Activated CD8-positive, alpha-beta memory T cell treated with anti-CD3 and anti-CD28 coated beads for 4 hours (primary cell): ENCODE data around the gene TAX1BP3.

ENCODE experiments used
- DNase-seq, 2 donors: peaks; one replicate each; pipeline ENCODE4 v3.0.0-alpha.2; 2020; ENCODE audit warnings: low read depth in 2 of 2

The TAX1BP3 gene

DNA sequence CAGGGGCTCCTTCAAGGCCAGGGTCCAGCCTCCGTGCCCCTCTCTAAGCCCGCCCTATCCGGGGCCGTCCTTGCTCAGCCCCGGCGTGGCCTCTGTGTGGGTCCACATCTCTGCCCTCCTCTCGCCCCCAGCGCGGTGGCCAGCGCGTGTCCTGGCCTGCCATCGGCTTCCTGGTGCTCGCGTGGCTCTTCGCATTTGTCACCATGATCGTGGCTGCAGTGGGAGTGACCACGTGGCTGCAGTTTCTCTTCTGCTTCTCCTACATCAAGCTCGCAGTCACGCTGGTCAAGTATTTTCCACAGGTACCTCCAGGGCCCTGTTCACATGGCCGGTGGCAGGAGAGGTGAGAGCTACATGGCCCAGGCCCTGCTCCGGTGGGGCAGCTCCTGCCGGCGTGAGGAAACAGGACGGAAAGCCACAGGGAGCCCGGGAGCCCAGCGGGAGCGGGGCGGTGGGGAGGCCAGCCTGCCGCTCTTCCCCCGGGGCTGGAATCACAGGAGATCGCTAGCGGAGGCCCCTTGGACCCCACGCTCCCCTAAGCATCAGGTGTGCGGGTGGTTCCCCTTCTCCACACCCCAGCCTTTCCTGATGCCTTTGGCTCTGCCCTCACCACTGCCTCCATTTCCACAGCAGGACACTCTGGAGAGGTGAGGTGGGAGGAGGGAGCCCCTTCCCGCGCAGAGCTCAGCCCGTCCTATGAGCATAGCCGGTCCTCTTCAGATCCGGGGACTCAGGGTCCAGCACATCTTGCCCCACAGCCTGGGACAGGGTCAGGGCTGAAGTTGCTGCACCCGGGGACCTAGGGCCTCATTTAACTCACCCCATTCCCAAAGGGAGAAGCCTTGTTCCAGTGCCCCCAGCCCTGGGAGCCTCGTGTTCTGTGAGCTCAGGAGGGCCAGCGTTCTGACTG, 10.2 kb downstream of the TAX1BP3 start:
- DNase-seq, result no peak

DNA sequence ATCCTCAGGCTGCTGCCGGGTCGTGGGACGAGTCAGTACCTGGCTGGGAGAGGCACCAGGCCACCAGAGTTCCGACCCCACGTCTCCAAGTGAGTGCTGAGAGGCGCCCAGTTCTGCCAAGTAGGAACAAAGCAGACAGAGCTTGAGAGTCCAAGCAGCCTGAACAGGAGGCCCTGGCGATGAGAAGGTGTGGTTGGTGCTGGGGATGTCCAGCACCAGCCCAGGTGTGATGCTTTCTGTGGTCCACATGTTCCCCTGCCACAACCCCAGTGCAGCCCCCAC, 10.8 kb downstream of the TAX1BP3 start:
- no peak for DNase-seq

DNA sequence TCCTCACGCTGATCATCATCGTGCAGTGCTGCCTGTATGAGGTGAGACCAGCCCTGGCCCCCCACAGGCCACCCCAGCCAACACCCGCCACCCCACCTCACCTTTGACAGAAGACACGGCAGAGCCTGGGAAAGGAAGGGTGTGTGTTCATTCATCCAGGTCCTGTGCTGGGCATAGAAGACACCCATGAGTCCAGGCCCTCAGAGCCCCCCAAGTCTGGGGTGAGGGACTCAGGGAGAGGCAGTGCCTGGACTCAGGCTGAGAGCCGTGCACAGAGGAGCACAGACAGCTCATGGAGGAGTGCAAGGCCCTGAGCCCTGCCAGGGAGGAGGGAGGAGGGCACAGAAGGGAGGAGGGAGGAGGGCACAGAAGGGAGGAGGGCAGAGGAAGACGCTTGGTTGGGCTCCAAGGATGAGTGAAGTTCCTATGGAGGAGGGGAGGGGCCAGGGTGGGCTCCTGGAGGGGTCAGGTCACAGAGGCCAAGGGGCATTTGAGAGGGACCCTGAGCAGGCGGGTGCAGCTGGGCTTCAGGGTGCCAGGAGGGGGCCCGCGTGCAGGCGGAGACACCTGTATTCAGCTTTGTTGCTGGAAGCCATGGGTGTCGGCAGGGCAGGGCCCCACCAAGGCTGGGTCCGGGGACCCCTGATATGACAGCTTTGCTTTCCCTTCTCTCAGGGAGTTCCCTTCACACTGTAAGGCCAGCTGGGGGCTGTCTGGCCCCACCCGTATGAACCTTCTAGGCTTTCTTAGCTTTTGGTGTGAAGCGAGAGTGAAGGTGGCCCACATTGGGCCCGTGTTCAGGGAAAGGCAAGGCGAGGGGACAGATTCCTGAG, 11.4 kb downstream of the TAX1BP3 start:
- DNase-seq, result no peak

DNA sequence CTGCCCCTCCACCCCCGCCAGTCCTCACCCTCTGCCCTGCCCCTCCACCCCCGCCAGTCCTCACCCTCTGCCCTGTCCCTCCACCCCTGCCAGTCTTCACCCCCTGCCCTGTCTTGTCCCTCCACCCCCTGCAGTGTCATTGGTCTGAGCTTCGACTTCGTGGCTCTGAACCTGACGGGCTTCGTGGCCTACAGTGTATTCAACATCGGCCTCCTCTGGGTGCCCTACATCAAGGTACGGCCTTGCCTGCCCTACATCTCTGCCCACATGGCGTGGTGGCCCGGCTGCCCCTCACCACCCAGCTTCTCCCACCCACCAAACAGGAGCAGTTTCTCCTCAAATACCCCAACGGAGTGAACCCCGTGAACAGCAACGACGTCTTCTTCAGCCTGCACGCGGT, 12.0 kb downstream of the TAX1BP3 start:
- DNase-seq, result no peak

DNA sequence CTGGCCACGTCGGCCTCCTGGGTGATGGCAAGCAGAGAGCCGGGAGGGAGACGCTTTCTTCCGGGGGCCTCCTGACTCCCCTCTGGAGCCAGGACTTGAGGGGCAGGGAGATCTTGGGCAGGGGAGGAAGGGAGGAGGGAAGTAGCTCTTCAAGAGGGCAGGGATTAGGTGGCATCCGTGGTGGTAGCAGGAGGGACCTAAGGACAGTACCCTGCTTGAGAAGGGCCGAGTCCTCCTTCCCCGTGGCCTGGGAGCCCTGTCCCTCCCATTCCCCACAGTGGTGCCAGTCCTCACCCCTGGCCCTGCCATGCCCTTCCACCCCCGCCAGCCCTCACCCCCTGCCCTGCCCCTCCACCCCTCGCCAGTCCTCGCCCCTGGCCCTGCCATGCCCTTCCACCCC, 12.6 kb downstream of the TAX1BP3 start:
- DNase-seq, result no peak

DNA sequence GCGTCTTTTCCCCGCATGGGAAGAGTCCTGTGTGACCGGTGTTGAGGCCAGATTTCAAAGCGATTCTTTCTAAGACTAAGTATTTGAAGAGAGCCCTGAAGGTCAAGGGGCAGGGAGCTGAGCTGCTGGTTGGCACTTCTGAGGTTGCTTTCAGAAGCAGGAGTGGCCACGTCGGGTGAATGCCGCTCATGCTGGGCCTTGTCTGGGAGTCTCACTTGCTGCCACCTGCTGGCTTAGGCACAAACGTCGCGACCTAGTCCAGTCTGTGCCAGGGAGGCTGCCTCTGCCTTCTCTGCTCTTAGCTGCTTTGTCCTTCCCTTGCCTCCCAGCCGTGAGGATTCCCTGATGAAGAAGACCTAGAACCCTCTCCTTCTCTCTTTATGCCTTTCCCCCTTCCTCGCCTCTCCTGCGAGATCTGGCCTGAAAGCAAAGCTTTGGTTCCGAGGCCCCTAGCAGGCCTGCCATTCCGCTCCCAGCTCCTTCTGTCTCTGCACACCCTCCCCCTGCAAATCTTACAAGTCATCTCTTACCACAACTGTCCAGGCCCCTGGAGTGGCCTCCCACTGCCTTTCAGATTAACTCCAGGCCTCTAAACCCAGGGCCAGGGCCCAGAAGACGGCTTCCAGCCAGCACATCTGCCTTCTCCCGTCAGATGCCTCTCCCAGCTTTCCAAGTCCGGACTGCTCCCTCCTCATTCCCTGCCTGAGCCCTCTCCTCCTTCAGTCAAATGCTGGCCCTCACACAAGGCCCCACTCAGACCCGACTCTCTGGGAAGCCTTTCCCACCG, 20.4 kb downstream of the TAX1BP3 start:
- no peak for DNase-seq

DNA sequence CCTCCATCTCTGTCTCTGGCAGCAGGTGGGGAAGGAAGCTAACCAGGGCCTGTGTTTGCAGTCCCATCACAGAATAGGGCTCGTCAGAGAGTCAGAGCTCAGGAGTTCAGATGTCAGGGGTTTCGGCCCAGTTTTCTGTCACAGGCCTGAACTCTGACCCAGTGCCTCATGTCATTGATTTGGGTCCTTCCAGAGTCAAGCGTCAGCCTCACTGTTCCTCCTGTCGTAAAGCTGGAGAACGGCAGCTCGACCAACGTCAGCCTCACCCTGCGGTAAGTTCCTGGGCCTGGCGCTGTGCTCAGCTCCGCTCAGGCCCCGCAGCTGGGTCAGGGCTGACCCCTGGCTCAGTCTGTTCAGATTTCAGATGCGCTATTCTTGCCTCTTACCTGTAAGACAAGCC, 21.1 kb downstream of the TAX1BP3 start:
- no peak for DNase-seq

DNA sequence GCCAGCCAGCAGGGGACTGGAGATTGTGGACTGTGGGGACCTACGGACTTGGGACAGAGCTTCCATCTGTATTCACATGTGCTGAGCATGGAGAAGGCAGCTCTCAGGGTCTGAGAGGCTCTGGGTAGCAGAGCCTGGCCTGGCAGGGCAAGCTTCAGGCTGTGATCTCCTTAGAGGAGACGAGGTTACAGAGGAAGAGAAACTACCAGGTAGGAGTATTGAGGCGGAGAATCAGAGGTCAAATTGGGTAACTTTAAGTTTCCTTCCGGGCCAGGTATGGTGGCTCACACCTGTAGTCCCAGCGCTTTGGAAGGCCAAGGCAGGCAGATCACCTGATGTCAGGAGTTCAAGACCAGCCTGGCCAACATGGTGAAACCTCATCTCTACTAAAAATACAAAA, 23.1 kb downstream of the TAX1BP3 start:
- DNase-seq, result no peak

DNA sequence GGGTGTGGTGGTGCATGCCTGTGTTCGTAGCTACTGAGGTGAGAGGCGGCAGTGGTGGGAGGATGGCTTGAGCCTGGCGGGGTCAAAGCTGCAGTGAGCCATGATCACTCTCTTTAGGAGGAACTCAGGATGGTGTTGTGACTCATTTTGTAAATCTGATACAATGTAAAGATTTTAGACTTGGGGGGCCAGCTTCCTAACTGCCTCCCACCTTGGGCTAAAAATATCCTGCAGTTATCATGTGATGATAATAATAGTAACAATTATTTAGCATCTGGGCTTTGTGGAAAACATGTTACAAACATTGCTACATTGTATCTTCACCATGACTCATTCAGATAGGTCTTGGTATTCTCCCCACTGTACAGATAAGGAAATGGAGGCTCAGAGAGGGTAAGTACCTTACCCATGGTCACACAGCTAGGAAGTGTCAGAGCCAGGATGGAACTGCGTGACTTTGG, 24.5 kb downstream of the TAX1BP3 start:
- no peak for DNase-seq

DNA sequence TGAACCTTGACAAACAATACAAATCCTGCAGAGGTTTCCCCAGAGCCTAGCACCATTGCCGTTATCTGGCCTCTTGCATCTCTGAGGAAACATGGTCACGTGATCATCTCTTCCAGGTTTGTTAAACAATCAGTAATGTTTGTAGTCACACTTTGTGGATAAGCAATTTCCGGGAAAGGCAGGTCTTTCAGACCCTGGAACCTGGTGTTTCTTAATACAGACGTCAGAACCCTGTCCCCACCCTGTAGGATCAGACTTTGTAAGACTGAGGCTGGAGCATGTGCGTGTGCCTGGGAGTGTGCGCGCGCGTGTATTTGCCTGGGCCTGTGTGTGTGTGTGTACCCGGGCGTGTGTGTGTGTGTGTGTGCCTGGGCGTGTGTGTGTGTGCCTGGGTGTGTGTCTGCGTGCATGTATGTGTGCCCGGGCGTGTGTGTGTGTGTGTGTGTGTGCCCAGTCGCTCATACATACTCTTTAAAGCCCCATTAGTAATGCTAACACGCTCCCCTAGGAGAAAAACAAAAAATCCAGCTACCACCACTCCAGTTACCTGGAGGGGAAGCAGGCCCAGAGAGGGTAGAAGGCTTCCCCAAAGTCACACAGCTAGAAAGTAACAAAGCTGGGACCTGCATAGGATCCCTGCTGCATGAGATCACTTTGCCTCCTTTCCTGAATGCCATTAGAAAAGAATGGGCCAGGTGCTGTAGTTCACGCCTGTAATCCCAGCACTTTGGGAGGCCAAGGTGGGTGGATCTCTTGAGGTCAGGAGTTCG, 26.5 kb downstream of the TAX1BP3 start:
- no peak for DNase-seq

DNA sequence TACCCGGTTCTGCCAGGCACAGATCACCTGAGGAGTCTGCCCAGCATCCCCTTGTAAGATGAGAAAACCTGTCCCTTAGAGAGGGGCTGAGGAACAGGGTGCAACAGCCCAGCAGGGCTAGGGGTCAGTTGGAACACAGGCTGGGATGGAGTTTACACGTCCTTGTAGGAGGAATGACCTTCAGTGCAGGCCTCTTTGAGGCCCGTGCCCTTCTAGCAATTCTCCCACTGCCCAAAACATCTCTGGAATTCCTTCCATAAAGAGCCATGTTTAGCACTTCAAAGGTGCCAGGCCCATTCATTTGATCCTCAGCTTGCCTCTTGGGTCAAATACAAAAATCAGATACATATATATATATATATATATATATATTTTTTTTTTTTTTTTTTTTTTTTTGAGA, 27.4 kb downstream of the TAX1BP3 start:
- no peak for DNase-seq

DNA sequence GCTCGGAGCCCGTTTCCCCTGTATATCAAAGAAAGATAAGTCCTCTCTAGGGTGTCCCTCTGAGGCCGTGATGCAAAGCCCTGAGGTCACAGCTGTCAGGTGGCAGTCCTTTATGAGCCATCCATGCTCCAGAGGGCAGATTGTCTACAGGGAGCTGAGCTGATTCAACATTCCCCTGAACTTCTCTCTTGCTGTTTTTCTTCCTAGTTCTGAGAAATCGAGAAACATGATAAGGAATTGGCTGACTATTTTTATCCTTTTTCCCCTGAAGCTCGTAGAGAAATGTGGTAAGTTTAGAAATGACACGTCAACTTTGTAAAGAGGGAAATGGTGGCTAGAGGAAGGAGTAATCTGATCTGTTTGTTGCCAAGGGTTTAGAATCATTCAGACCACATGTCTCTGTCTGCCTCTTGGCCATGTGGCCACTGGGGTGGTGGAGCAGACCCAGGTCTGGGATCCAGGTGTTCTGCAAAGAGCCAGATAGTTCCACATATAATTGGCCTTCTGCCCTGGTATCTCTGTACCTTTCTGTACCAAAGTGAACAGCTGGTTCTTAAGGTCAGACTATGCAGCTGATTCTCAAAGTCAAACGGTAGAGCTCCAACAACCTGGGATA, 28.3 kb downstream of the TAX1BP3 start:
- DNase-seq, result no peak

DNA sequence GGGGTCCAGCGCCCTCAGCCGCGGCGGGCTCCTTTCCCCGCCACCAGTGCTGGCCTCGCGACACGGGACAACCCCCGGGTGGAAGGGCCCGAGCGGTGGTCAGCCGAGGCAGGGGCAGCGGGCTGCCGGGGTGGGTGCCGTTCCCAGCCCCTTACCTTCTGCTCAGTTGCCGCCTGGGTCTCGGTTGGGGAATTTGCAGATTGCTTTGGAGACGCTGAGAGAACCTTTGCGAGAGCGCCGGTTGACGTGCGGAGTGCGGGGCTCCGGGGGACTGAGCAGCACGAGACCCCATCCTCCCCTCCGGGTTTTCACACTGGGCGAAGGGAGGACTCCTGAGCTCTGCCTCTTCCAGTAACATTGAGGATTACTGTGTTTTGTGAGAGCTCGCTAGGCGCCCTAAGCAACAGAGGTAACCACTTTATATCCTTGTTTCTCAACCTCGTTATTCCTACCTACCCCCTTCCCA, 31.4 kb downstream of the TAX1BP3 start:
- DNase-seq, result no peak

DNA sequence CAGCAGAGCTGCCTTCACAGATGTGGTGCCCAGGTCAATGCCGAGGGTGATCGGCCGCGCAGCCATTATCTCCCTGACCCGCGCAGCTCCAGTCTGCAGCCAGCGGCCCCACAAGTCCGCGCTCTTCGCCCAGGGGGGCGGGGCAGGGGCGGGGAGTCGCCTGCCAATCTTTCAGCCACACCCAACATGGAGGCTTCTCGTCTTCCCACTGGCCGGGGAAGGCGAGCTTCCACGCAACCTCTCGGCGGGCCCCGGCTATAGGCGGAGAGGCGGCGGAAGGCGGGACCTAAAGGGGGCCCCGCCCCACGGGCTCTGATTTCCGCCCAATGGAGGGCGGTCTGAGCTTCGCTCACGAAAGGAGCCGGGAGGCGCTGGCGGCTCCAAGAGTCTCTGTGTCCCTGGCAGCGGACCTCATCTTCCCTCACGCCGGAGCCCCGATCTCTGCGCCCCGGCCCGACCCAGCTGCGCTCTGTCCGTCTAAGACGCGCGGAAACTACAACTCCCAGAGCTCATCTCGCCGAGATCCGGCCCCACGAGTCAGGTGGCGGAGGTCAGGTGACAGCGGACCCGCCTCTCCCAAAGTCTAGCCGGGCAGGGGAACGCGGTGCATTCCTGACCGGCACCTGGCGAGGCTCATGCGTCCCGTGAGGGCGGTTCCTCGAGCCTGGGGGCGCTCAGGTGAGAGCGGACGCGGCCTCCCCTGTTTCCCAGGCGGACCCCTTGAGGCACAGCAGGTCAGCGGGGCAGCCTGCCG, 32.0 kb downstream of the TAX1BP3 start, which contains the start of the genes CTNS and SHPK:
Gene CTNS, plus strand, starts transcription at position 607 of the 754 bp plus-strand sequence. CDS start 3,447 bp downstream, outside the sequence.
Gene SHPK, minus strand, starts transcription at position 97 of the 754 bp plus-strand sequence. Its CDS starts 31 bp downstream, at position 66.
- DNase-seq, result peak; percentile 85 to 90

DNA sequence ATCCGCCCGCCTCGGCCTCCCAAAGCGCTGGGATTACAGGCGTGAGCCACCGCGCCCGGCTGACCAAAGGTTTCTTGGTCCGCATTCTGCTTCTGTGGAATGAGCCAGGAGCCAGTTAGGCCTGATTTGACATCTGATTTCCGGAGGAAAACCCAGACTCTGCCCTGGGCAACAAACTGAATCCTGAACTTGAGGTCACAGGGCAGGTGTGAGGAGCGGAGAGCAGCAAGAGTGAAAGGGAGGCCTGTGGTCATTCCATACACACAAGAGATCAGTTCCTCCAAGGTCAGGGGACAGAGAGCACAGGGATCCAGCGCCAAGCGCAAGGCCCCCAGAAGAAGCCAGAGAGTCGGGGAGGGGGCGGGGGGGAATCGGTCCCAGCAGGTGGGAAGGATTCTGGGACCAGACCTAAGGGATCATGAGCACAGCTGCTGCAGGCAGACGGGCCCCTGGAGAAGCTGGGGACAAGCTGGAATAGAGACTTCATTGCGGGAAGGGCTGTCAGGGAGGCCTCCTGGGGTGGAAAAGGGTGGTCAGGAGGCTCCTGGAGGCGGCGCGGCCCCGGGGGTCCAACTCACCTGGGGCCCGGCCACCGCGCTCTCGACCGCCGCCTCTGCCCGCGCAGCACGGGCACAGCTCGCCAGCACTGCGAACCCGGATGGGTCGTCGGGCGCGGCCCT, 32.8 kb downstream of the TAX1BP3 start:
- no peak for DNase-seq

DNA sequence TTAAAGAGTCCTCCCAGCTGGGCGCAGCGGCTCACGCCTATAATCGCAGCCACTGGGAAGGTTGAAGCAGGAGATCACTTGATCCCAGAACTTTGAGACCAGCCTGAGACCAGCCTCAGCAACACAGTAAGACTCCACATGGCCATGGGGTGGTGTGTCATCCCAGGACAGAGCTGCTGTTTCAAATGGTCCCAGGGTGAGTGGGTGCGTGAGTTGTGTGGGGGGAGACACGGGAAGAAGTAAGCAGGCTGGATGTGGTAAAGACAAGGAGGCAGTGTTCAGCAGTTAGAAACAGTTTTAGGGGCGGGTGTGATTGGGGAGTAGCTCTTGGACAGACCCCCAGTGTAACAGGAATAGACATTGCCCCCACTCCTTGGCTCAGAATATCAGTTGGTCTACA, 36.1 kb downstream of the TAX1BP3 start:
- DNase-seq, result no peak

DNA sequence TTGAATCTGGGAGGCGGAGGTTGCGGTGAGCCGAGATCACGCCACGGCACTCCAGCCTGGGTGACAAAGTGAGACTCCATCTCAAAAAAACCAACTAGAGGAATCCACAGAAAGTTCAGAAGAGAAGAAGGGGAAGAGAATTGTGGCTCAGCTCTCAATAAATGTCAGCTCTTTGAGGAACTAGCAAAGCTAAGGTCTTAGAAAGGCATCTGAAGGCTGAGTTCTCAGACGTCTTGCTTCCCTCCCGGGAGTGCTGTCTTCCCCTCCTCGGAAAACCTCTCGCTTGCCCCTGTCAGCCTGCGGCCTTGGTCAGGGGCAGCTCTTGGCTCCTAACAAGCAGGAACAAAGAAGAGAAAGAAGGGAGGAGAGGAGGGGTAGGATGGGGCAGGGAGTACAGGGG, 37.6 kb downstream of the TAX1BP3 start:
- DNase-seq, result no peak

DNA sequence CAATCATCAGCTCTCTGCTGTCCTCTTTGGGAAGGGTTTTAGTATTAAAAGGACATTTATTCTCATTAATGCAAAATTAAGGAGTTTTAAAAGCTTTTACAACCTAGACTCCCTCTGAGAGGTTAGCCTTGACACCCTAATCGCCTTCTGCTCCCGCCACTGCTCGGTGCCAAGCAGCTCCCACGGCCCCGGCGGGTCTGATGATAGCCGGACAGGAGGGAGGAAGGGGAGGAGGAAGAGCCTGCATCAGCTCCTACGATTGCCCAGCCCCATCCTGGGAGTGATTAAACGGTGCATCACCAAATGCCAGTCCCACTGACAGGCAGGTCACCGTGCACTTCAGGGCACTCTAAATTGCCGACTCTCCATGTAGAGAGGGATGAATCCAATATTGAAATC, 40.6 kb downstream of the TAX1BP3 start:
- no peak for DNase-seq
